ENCODE measurements around the gene ZNF407.

The ZNF407 gene

GRCh38 chr18:74610860-74611259 is 13.2 kb downstream of the ZNF407 start:
- Histone ChIP-seq H3K36me3 (ENCODE audit: control insufficient read depth in 2 of 2, insufficient read depth in 1 of 2, low read length in 2 of 2) (no peaks in the 10 kb centered on the region), H3K27ac (ENCODE audit: extremely low read depth, low read depth, low read length) (no peak overlapping the region), H3K9me3 (ENCODE audit: control insufficient read depth, insufficient read depth, low read depth, low read length) (no peaks in the 10 kb centered on the region), H3K4me1 (ENCODE audit: control insufficient read depth, insufficient read depth, low read length) (peaks cover 3% of the 10 kb centered on the region; the same call in 1 of the 2 replicates), H3K4me3 (ENCODE audit: low read depth, low read length) (no peak overlapping the region)
- POLR2A ChIA-PET = no interaction called here
- TF ChIP-seq ZNF175 (tag by site-specific recombination; IDR thresholded peaks at IDR 0.05) = no peak
- no peak for TF ChIP-seq ZBTB26 (tag by site-specific recombination; optimal IDR thresholded peaks at IDR 0.05)
- TF ChIP-seq ZXDB (tag by site-specific recombination; IDR thresholded peaks at IDR 0.05) = no peak
- no peak for TF ChIP-seq ZNF169 (tag by site-specific recombination; IDR thresholded peaks at IDR 0.05)
- TF ChIP-seq PRDM10 (tag by site-specific recombination; IDR thresholded peaks at IDR 0.05) = no peak
- TF ChIP-seq ELK4 (IDR thresholded peaks at IDR 0.05; ENCODE audit: borderline replicate concordance, low read depth, low read length) = no peak
- CTCF ChIA-PET = interaction anchor here (1.5 kb wide), 1 partner anchor 12 kb away, joined by 7 read pairs; no protein-coding TSS in a partner anchor

- POLR2A ChIA-PET = no interaction called here
- TF ChIP-seq ZNF426 (tag by site-specific recombination; IDR thresholded peaks at IDR 0.05) = no peak
- H3K4me1 ChIP-seq (ENCODE audit: control insufficient read depth, insufficient read depth, low read length) = peaks cover 3% of the 10 kb centered on the region; the same call in 1 of the 2 replicates
- H3K36me3 ChIP-seq (ENCODE audit: control insufficient read depth in 2 of 2, insufficient read depth in 1 of 2, low read length in 2 of 2) = peaks cover 0 to 2% of the 10 kb centered on the region in 2 experiments; a peak in 1 of 3 replicates
- H3K9me3 ChIP-seq (ENCODE audit: control insufficient read depth, insufficient read depth, low read depth, low read length) = no peaks in the 10 kb centered on the region
- H3K27ac ChIP-seq (ENCODE audit: extremely low read depth, low read depth, low read length) = no peak overlapping the region
- no peak overlapping the region for H3K4me3 ChIP-seq (ENCODE audit: low read depth, low read length)
- CTCF ChIA-PET = no interaction called here
These were observed 14.1 kb downstream of the ZNF407 start for GRCh38 chr18:74611765-74612164.

- no peak for TF ChIP-seq ZNF239 (tag by site-specific recombination; IDR thresholded peaks at IDR 0.05)
- TF ChIP-seq ZNF660 (tag by site-specific recombination; IDR thresholded peaks at IDR 0.05) = no peak
- no peak for TF ChIP-seq YY1 (tag by site-specific recombination; IDR thresholded peaks at IDR 0.05)
- TF ChIP-seq ZNF2 (tag by site-specific recombination; IDR thresholded peaks at IDR 0.05) = no peak
- TF ChIP-seq ZNF785 (tag by site-specific recombination; IDR thresholded peaks at IDR 0.05) = no peak
- TF ChIP-seq ZNF223 (tag by site-specific recombination; IDR thresholded peaks at IDR 0.05) = no peak
- no peak for TF ChIP-seq ZNF529 (tag by site-specific recombination; IDR thresholded peaks at IDR 0.05; ENCODE audit: insufficient replicate concordance)
- TF ChIP-seq ZNF488 (tag by site-specific recombination; IDR thresholded peaks at IDR 0.05) = no peak
- TF ChIP-seq ZNF404 (tag by site-specific recombination; IDR thresholded peaks at IDR 0.05) = no peak
- TF ChIP-seq TRIM28 (IDR thresholded peaks at IDR 0.05; ENCODE audit: borderline replicate concordance, low read length) = no peak
- TF ChIP-seq ZNF518A (tag by site-specific recombination; conservative IDR thresholded peaks at IDR 0.05; ENCODE audit: low read depth) = no peak
- TF ChIP-seq ZNF677 (tag by site-specific recombination; IDR thresholded peaks at IDR 0.05) = no peak
- no peak for TF ChIP-seq ZBTB21 (tag by site-specific recombination; IDR thresholded peaks at IDR 0.05)
- TF ChIP-seq FEZF1 (tag by site-specific recombination; IDR thresholded peaks at IDR 0.05) = no peak
- no peaks in the 10 kb centered on the region for H3K9me3 ChIP-seq (ENCODE audit: control insufficient read depth, insufficient read depth, low read depth, low read length)
- H3K4me1 ChIP-seq (ENCODE audit: control insufficient read depth, insufficient read depth, low read length) = peaks cover 3% of the 10 kb centered on the region; the same call in 1 of the 2 replicates
- CTCF ChIA-PET = no interaction called here
- H3K4me3 ChIP-seq (ENCODE audit: low read depth, low read length) = no peak overlapping the region
- H3K36me3 ChIP-seq (ENCODE audit: control insufficient read depth in 2 of 2, insufficient read depth in 1 of 2, low read length in 2 of 2) = peaks cover 0 to 6% of the 10 kb centered on the region in 2 experiments; a peak in 1 of 3 replicates
- POLR2A ChIA-PET = no interaction called here
- no peak overlapping the region for H3K27ac ChIP-seq (ENCODE audit: extremely low read depth, low read depth, low read length)
These were observed 15.7 kb downstream of the ZNF407 start for GRCh38 chr18:74613381-74613780.

Measured in HEK293 (cell line).